Measurements from ENCODE around the gene RNF32.

Gene RNF32

GRCh38 chr7:156640257-156640948 is at the start of gene RNF32:
RNF32 (plus strand) TSS chr7:156640774; CDS start chr7:156643878, 3,104 bp downstream.
- peak; percentile 91 for DNase-seq

DNA sequence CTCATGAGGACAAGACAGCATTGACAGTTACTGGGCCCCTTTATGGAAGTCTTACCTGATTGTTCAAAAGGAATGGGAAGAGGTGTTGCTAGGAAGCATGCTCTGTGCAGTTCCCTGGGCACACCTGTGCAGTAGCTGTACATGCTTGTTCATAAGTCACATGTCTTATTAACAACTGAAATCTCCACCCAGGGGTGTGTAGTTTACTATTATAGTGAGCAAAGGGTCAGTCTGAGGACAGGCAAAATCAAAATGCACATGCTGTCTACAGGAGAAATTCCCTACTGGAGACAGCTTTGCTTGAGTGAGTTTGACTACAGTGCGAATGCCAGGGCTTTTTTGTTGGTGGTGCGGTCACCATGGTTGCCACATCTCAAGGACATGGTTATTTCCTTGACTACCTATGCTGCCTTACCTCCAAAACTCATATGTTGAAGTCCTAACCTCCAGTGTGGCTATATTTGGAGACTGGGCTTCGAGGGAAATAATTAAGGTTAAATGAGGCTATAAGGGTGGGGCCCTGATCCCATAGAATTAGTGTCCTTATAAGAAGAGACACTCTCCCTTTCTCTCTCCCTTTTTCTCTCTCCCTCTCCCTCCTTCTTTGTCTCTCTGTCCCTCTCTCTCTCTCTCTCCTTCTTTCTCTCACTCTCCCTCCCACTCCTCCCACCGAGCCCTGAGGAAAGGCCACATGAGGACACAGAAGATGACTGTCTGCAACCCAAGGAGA is 48.3 kb upstream of the RNF32 start:
- DNase-seq, result no peak

GRCh38 chr7:156594283-156595080 is 46.1 kb upstream of the RNF32 start:
- no peak for DNase-seq

- no peak for DNase-seq
Measured at GRCh38 chr7:156600496-156600895, 40.1 kb upstream of the RNF32 start.

DNA sequence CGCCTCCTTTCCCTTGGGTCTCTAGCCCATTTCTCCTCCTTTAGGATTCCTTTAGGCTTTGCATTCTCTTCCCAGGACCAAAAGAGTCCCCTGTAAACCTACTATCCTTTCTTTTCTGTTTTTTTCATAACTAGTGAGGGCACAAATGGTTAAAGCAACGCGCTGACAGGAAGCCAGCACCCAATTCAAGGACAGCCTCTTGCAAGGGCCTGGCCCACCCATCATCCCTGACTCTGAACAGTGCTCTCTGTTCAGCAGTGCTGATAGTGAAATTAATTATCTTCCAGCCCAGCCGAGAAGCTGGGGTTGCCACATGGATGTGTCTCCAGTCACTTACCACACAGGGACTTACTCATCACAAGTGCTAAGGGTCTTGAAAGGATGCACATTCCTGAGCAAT is 38.3 kb upstream of the RNF32 start:
- no peak for DNase-seq

DNA sequence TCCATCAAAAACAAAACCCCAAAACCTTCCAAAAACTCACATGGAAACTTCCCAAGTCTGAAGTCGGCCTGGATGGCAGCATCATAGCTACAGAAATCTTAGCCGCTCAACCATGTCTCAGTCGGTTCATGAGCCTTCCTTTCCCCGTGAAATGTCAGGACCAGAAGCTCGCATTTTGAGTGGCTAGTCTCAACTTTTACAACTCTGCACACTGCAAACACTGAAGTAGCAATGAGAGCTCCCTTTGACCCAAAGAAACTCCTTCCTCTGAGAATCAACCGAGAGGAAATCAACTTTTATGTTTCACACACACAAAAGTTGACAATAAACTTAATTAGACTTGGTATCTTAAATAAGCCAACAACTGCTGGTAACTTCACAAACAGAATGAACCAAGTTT is 37.6 kb upstream of the RNF32 start:
- no peak for DNase-seq

DNA sequence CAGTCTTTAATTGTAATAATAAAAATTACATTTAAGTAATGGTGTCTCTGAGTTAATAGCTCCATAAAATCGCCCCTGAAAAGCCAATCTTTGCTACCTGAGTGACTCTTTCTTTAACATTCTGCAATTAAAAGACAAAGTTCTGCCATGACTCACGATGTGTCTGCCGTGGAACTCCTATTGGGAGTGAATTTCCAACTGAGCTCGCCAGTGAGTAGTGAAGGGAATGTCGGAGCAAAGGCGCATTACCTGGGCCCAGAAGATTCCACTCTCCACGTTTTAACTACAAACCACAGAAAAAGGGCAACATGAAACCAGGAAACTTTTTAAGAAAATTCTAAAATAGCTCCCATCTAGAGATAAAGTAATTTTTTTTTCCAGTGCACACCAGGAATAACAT is 36.9 kb upstream of the RNF32 start:
- no peak for DNase-seq

GRCh38 chr7:156604311-156604710 is 36.3 kb upstream of the RNF32 start:
- no peak for DNase-seq

DNA sequence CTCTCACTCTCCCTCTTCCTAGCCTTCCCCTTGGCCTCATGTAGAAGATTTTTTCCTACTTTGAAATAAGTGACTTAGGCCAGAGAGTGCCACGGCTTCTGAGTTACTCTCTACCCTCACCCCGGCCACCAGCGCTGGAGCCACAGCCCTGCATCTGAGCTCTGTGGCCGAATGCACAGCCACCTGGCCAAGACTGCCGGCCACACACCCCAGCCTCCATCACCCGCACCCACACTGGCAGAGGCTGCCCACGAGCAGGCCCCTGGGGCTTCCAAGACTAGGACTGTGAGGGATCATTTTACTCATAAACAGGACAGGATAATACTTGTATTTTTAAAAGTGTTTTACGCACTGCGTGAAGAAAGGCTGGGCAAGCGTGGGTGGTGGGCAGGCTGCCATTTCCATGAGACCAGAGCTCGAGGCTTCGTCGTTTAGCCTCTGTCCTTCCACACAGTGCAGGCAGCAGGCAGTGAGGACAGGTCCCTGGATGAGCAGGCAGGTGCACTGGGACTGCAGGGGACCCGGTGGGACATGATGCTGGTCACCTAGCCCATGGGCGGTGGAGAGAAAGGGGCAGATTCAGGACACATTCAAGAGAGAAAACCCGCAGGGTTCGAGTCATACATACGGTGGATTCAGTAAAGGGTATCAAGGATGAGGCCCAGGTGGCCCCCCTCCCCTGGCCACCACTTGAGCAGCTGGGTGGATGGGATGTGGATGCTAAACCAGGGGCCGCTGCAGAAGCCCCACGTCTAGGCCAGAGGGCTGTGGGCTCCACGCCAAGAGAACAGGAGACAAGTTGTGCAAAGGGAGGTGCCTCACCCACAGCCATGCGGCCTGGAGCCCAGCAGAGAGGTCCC is 35.5 kb upstream of the RNF32 start:
- DNase-seq, result no peak

DNA sequence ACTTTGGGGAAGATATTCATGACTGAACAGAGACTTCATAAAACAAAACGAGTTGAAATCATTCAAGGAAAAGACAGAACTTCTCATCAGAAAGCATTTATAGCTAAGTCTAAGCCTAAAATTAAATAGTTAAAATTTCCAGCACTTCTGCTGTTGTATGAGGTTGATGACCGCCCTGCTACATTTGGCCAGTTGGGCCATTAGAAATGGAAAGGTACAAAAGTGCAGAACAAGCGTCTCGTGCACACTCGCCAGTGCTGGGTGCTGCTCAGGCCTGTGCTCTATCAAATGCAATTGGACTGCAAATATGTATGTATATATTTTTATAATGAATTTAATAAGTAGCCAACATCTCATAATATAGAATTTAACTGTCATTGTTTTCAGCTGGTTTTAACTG is 34.4 kb upstream of the RNF32 start:
- DNase-seq, result no peak

DNA sequence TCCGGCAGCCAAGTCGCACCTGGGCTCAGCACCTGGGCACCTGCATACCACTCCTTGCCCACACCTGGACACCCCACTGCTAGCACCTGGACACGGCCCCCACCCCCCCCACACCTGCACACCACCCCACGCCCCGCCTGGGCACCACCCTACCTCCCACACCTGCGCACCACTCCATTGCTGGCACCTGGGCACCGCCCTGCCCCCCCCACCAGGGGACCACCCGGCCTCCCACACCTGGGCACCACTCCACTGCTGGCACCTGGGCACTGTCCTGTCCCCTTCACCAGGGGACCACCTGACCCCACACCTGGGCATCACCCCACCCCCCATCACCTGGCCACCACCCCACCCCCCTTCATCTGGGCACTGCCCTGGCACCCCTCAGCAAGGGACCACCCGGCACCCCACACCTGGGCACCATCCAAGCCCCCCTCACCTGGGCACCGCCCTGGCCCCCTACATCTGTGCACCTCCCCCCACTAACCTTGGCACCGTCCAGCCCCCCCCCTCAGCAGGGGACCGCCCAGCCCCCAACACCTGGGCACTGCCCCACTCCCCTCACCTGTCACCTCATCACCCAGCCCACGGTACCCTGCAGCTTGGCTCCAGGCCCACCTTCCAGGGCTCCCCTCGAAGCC is 33.8 kb upstream of the RNF32 start:
- DNase-seq, result no peak

DNA sequence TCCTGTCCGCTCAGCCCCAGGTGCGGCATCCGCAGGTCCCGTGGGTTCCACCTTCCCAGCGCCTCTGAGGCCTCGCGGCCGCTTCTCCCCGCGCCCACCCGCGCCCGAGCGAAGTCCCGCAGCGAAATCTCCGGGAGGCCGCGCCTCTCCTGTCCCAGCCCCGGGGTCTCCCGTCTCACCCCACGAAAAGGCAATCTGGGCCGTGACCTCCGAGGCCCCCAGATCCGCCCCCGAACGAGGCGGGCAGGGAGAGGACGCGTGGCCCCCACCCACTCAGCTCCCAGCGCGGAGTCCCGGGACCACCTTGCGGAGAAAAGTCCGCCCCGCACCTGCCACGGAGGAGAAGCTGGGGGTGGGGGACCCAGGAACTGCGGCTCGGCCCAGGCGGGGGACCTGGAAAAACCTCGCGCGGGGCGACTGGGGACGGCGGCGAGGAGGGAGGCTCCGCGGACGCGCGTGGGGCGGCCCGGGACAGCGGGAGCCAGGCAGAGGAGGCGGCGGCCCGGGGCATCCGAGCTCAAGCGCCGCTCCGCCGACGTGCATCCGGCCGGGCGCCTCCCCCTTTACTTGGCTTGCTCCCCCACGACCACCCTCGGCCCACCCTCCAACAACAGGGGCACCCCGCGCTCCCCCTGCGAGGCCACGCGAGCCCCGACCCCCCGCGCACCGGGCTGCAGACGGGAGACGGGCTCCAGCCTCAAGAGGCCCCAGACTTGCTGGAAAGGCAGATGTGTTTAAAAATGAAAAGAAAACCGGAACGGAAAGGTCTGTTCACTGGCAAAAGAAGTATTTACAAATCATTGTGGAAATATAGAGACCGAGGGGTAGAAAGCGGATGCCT is 33.0 kb upstream of the RNF32 start:
- no peak for DNase-seq

GRCh38 chr7:156608173-156608478 is 32.4 kb upstream of the RNF32 start:
- no peak for DNase-seq

- no peak for DNase-seq
Measured at GRCh38 chr7:156609010-156609877, 31.3 kb upstream of the RNF32 start.

DNA sequence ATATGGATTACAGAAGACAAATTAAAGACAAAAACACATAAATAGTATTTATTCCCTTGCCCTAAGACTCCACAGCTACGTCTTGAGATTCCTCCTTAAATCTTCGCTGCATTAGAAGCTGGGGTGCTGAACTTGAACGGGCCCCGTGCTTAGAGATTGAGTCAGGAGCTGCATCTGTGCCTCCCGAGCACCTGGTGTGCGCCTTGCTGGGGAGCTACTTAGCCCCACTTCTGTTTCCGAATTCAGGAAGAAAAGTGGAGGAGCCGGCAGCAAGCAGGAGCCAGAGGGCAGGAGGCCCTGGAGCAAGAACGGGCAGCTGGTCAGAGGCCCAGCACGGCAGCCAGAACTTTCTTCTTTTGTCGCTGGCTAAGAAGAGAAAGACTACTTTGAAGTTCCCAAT is 30.4 kb upstream of the RNF32 start:
- no peak for DNase-seq

DNA sequence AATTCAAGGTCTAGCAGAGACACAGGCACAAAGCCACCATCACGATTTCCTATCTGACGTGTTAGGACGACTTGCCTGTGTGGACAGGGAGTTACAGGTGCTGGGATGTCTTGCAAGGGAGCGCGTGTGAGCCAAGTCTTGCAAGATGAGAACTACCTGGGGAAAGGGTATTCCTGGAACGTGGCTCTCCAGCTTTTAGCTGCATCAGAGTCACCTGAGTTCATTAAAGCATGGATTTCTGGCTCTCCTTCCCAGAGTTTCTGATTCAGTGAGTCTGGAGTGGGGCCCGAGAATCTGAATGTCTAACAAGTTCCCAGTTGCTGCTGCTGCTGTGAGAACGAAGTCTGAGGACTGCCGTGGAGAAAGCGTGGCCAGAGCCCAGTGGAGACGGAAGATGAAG is 30.0 kb upstream of the RNF32 start:
- DNase-seq, result no peak

GRCh38 chr7:156611014-156612010 is 29.3 kb upstream of the RNF32 start:
- DNase-seq, result no peak

GRCh38 chr7:156612930-156613329 is 27.6 kb upstream of the RNF32 start:
- peak; percentile 71 for DNase-seq
